Measurements from ENCODE around the gene PNPLA7.

- no peak for TF ChIP-seq CTCF (conservative IDR thresholded peaks at IDR 0.05 in 1 of 2, IDR thresholded peaks at IDR 0.05 in 1 of 2; ENCODE audit: extremely low read depth in 1 of 2, insufficient read depth in 1 of 2, low read depth in 1 of 2, low read length in 2 of 2)
- no peak for TF ChIP-seq EZH2 (IDR thresholded peaks at IDR 0.05; ENCODE audit: borderline replicate concordance, low read length)
These were observed 52.1 kb downstream of the PNPLA7 start for GRCh38 chr9:137497921-137498719.

All from mammary epithelial cell (primary cell).